DOHH2 (cell line): ENCODE data around the gene NUDT16L1.

Experiments
- EZH2phosphoT487 ChIP-seq: fragments of 200-600 bp; sonication (generic); IDR thresholded peaks from 2 replicates; pipeline ENCODE4 v1.6.1; 2017; ENCODE audit warnings: borderline replicate concordance, mild to moderate bottlenecking, antibody characterized with exemption, low read length, moderate library complexity, mixed read lengths
- TF ChIP-seq, protein P1 (sequence below): fragments of 200-600 bp; sonication (generic); IDR thresholded peaks from one replicate; pipeline ENCODE4 v1.5.1; 2014; ENCODE audit warnings: antibody characterized with exemption, mild to moderate bottlenecking, low read depth, low read length; ENCODE audit not compliant: poor library complexity, severe bottlenecking

DNA sequence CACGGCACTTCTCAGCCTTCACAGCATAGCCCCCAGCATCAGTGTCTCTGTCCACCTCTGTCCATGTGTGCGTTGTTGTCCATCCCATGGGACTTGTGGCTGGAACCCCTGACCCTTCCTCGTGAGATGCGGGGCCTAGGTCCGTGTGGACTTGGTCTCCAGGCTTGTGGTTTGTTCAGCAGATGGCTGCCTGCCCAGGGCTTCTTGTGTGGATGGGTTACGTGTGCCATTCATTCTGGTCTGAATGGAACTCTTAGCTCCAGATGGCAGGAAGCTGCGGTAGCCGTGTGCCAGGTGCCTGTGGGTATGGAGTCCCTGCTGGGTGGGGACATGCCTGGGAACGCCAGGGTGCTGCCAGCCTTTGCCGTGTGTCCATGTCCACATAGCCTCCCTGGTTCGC lies 31.7 kb upstream of the NUDT16L1 start:
- TF ChIP-seq, protein P1, sequence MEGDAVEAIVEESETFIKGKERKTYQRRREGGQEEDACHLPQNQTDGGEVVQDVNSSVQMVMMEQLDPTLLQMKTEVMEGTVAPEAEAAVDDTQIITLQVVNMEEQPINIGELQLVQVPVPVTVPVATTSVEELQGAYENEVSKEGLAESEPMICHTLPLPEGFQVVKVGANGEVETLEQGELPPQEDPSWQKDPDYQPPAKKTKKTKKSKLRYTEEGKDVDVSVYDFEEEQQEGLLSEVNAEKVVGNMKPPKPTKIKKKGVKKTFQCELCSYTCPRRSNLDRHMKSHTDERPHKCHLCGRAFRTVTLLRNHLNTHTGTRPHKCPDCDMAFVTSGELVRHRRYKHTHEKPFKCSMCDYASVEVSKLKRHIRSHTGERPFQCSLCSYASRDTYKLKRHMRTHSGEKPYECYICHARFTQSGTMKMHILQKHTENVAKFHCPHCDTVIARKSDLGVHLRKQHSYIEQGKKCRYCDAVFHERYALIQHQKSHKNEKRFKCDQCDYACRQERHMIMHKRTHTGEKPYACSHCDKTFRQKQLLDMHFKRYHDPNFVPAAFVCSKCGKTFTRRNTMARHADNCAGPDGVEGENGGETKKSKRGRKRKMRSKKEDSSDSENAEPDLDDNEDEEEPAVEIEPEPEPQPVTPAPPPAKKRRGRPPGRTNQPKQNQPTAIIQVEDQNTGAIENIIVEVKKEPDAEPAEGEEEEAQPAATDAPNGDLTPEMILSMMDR = no peak
- TF ChIP-seq EZH2phosphoT487 = no peak
